ENCODE data around the gene HSPB8. TPM values are rescaled to one million over a fixed set of nuclear protein-coding genes. Genes with fewer than 3 reads are reported as not detected.
A peak's percentile ranks its signal among the peaks of the same experiment; 100 is the strongest.

Gene HSPB8
- total and polyA plus RNA-seq, 8 donors, result 13.6 to 68.6 (median 16.7) TPM

DNA sequence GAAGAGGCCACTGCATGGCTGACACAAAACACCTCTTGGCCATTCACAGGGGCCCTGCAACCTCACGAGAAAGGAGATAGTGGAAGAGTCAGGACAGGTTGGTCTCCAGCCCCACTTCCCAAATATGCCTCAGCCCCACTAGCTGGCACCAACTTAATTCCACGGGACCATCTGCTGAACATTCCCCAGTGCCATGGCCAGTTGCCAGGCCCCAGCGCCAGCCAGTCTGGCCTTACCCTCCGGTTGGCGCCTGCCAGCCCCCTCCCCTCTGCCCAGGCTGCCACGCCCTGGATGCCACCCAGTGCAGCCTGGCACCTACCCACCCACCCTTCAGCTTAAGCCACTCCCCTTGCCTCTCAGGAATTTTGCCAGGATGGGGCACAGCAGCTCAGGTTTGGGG is 21.2 kb upstream of the HSPB8 start:
- no peaks in the 10 kb centered on the region for H3K36me3 ChIP-seq
- H3K4me3 ChIP-seq, result no peak overlapping the region
- intact Hi-C loops (cut with DNase I), result no loop called here
- TF ChIP-seq, protein P1, sequence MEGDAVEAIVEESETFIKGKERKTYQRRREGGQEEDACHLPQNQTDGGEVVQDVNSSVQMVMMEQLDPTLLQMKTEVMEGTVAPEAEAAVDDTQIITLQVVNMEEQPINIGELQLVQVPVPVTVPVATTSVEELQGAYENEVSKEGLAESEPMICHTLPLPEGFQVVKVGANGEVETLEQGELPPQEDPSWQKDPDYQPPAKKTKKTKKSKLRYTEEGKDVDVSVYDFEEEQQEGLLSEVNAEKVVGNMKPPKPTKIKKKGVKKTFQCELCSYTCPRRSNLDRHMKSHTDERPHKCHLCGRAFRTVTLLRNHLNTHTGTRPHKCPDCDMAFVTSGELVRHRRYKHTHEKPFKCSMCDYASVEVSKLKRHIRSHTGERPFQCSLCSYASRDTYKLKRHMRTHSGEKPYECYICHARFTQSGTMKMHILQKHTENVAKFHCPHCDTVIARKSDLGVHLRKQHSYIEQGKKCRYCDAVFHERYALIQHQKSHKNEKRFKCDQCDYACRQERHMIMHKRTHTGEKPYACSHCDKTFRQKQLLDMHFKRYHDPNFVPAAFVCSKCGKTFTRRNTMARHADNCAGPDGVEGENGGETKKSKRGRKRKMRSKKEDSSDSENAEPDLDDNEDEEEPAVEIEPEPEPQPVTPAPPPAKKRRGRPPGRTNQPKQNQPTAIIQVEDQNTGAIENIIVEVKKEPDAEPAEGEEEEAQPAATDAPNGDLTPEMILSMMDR (IDR thresholded peaks at IDR 0.05), result no peak
- no peaks in the 10 kb centered on the region for H3K9me3 ChIP-seq
- peaks cover 0 to 11% of the 10 kb centered on the region in 2 donors for H3K27me3 ChIP-seq
- no peak overlapping the region for H3K27ac ChIP-seq
- DNase-seq, result peak in 1 of 4 donors; percentile 70
- peak; percentile 24 for ATAC-seq
- no peaks in the 10 kb centered on the region for H3K4me1 ChIP-seq

DNA sequence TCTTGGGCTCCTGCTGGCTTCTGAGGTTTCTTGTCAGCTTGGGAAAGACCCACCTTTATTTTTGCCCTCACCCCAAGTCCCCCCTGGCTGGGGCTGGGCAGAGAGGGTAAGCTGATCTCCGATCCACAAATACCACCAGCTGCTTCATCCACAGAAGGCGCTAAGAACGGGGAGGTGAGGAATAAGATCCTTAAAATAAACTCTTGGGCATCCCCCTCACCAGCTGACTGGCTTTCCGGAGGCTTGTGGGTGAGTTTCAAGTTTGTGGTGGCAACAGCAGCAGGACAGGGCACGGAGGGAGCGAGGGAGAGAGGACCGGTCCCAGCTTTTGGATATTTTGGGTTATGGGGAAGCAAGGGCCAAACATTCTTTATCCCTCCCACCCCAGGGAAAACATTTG is 20.8 kb upstream of the HSPB8 start:
- H3K4me3 ChIP-seq, result no peak overlapping the region
- no peaks in the 10 kb centered on the region for H3K9me3 ChIP-seq
- H3K27ac ChIP-seq, result no peak overlapping the region
- no peaks in the 10 kb centered on the region for H3K36me3 ChIP-seq
- no peaks in the 10 kb centered on the region for H3K4me1 ChIP-seq
- DNase-seq (no peak), ATAC-seq (no peak)
- peaks cover 0 to 11% of the 10 kb centered on the region in 2 donors for H3K27me3 ChIP-seq
- intact Hi-C loops (cut with DNase I), result no loop called here
- TF ChIP-seq, protein P1 (IDR thresholded peaks at IDR 0.05), result no peak

DNA sequence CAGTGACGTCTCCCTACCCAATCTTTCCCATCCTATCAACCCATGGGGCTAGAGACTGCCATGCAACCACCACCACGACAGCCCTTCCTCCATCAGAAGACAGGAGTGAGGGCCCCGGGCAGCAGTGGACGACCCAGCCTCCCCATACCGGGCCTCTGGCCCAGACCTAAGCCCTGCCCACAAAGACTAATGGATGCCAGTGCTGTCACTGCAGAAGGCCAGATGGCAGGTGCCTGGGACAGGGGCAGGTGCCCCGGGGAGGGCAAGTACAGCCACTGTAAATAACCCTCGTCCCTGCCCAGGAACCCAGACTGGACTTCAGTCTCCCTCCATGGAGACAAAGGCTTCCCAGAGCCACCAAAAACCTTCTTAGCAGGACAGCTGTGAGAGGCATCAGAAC is 20.3 kb upstream of the HSPB8 start:
- H3K27me3 ChIP-seq, result peaks cover 0 to 10% of the 10 kb centered on the region in 2 donors
- TF ChIP-seq, protein P1 (IDR thresholded peaks at IDR 0.05), result no peak
- H3K27ac ChIP-seq, result no peak overlapping the region
- H3K4me3 ChIP-seq, result no peak overlapping the region
- no peaks in the 10 kb centered on the region for H3K9me3 ChIP-seq
- no peaks in the 10 kb centered on the region for H3K36me3 ChIP-seq
- no peaks in the 10 kb centered on the region for H3K4me1 ChIP-seq
- DNase-seq, result no peak
- intact Hi-C loops (cut with DNase I), result no loop called here
- ATAC-seq, result no peak

DNA sequence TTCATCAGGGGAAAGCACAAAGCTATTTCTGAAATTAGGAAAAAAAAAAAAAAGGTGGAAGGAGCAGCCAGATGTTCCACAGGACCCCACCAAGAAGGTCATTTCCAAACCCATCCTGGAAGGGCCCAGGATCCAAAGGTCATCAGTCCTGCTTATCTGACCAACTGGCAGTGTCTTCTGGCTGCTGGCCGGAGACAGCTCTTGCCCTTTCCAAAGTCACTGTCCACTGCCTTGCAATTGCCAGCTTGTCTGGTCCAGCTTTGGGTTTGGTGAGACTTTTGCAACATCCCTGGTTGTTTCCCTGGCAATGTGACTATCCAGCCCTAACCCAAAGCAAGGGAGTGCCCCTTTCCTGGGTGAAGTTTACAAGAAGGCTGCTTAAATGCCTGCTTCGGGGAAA is 18.9 kb upstream of the HSPB8 start:
- intact Hi-C loops (cut with DNase I), result no loop called here
- TF ChIP-seq, protein P1 (IDR thresholded peaks at IDR 0.05), result no peak
- no peak for ATAC-seq

DNA sequence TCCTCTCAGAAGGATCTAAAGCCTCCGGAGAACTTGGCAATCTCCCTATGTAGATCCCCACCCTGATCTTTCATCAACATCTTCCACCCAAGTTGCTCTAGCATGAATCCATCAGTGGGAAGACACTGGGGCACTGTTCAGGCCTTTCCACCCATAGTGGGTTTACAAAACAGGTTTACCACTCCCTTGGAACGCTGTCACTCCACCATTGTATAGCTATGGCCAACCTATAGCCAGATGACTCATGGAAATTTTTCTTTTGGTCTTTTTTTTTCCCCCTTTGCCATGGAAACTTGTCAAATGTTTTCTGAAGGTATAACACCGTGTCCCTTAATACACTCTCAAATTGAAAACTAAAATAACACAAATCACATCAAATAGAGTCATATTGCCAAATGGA is 10.8 kb upstream of the HSPB8 start:
- Histone ChIP-seq H3K27me3 (no peaks in the 10 kb centered on the region), H3K36me3 (no peaks in the 10 kb centered on the region), H3K27ac (no peak overlapping the region), H3K4me3 (no peak overlapping the region), H3K4me1 (no peaks in the 10 kb centered on the region), H3K9me3 (no peaks in the 10 kb centered on the region)
- TF ChIP-seq, protein P1 (IDR thresholded peaks at IDR 0.05), result no peak
- ATAC-seq (no peak), DNase-seq (no peak)
- intact Hi-C loops (cut with DNase I), result no loop called here

More for the DNA sequence above, 18.9 kb upstream of the HSPB8 start:
- H3K4me1 ChIP-seq, result no peaks in the 10 kb centered on the region
- no peak for DNase-seq
- no peak overlapping the region for H3K4me3 ChIP-seq
- no peak overlapping the region for H3K27ac ChIP-seq
- no peaks in the 10 kb centered on the region for H3K36me3 ChIP-seq
- H3K27me3 ChIP-seq, result no peaks in the 10 kb centered on the region
- H3K9me3 ChIP-seq, result no peaks in the 10 kb centered on the region
